ENCODE results near the gene TAF4.

Gene TAF4

GRCh38 chr20:62019881-62020492, 45.7 kb downstream of the TAF4 start:
- DNase-seq: no peak

DNA sequence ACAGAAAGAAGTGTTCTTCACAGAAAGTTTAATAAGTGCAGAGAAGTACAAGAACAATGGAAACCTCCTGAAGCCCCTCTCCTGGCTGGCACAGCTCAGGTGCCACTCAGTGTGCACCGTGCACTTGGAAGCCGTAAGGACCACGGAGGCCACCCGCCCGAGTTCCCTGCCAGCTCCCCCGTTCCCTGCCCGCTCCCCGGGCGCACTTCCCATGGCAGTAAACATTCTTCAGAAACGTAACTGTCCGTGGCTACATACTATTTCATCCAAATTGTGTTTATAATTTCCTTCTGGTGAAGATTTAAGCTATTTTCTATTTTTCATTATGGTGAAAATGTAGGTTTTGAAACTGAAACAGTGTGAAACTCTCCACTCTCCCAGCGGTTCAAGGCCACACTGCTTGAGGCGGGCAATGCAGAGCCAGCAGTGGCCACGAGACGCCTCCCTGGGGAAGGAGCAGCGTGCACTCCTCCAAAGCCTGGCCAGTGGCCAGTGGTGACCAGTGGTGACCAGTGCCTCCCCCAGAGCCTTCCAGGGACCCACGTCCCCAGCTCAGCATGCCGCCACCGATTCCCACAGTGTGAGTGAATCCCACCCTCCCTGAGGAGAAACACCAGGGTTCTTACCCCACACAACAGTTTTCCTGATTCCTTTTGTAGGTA, 46.4 kb downstream of the TAF4 start:
- DNase-seq: no peak

DNA sequence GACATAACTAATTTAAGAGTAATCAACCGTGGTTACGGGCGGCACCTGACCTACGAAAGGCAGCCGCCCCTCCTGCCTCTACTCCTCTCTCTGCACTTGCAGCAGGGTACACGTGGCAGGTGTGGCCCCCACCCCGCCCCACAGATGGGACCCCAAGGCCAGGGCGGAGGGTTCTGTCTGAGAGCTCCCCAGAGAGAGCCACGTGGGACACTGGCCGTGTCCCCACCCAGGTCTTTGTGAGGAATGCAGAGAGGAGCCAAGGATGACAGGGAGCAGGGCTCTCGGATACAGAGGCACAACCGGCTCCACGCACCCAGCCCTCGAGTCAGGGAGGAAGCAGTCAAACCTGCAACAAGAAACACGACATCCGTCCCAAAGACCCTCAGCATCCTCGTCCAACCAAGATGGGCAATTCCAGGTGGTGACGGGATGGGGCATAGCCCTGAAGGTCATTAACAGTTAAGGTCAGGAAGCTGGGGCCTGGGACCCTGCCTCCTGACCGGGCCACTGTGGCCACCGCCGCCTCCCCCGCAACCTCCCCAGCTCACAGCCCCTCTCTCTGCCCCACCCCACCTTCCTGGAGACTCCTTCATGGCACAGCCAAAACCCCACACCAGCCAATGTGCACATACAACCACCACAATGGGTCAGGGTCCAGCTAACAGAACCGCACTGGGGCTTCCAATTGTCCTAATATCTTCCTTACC, 47.1 kb downstream of the TAF4 start:
- no peak for DNase-seq

GRCh38 chr20:62015540-62016288, 50.0 kb downstream of the TAF4 start:
- DNase-seq: no peak

DNA sequence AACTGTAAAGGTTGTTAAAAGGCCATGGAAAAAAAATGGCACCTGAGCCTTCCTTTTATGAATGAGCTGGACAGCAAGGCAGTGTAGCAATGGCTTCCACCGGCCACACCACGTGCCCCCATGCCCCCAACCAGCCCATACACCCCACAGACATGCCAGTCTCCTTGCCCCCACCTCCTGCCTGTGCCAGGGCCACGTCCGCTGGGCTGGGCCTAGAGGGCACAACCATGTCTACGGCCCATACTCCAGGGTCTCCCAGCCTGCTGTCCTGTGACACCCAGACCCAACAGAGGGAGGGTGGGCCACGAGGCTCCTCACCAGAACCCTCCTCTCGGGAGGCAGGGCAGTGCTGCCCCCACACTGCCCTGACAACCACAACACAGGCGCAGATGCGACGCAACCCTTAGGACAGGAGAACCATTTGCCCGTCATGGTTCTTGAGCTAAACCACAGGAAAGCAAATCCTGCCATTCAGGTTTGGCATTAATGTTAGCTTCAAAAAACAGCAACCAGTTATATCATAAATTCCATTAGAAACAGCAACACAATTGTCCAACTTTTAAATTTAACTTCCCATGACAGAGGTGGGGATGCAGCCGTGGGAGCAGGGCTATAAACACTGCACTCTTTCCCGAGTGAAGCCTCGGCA, 50.7 kb downstream of the TAF4 start:
- DNase-seq: no peak

DNA sequence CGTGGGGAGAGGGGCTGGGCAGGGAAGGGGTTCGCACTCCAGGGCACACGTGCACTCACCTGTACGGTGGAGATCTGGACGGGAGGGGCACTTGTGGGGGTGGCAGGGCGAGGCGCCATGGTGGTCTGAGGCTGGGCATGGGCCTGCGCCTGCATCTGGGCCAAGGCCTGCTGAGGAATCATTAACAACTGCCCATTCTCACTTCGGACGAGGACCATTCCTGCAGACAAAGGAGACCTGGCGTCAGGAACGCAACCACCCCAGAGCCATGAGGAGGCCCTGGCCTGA, 51.2 kb downstream of the TAF4 start:
- DNase-seq: no peak

GRCh38 chr20:62012631-62013030, 53.0 kb downstream of the TAF4 start:
- no peak for DNase-seq

GRCh38 chr20:62011938-62012534, 53.6 kb downstream of the TAF4 start:
- no peak for DNase-seq

GRCh38 chr20:62011403-62011790, 54.3 kb downstream of the TAF4 start:
- DNase-seq: no peak

DNA sequence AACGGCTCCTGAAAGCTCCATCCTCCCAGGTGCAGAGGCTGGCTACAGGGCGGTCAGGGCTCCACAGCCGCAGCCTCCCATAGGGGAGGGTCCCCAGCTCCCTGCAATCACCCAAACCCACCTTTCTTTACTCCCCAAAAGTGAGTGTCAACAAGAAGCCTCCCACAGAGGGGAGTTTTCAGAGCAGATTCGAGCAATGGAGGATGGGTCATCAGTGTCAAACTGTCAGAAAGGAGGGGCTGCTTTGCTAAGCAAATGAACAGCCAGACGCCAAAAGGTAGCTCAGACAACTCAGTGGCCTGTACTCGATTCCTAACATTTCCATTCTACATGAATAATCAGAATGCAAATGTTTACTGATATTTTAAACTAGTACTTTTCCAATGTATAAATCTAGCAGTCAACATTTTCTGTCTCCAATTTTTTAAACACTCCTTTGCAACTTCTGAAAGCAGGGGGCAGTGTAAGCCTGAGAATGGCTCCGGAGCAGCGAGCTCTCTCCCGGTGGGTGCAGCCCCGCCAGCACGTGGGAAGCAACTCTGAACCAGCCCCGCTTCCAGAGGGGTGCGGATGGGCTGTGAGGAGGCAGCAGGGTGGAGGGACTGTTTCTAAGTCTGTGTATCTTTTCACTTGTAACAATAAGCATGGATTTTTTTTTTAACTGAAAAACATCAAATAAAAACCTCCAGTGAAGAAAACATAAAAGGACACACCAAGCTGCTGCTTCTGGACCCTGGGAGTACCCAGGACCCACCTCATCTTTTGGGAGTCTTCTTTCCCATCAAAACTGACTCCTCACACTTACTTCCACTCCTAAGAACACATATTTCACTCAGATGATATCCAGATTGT, 54.9 kb downstream of the TAF4 start:
- peak; percentile 39 for DNase-seq

DNA sequence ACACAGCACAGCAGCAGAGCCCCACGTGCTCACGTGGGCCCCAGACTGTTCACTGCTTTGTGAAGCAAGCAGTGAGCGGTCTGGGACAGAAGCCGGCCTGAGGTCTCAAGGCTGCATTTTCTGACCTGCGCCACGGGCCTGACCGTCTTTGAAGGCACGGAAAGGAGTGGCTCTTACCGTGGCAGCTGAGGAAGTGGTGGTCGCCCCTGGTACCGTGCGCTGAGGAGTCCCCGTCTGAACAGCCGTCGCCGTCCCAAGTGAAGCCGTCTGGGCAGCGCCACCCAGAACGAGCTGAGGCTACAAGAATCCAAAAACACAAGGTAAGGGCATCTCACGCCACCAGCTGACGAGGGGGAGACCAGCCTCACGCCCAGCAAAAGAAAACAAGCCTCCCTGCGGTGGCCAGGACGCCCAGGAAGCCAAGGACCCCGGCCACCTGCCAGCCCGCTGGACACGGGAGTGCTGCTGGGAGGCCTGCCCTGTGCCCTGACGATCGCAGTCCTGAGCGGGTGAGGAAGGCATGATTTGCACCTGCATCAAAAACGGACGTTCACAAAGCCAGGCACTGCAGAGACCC, 55.7 kb downstream of the TAF4 start:
- DNase-seq: no peak

GRCh38 chr20:62009322-62009721, 56.4 kb downstream of the TAF4 start:
- no peak for DNase-seq

GRCh38 chr20:62008643-62009183, 57.0 kb downstream of the TAF4 start:
- no peak for DNase-seq

- no peak for DNase-seq
Observed at GRCh38 chr20:62007127-62007647, 58.5 kb downstream of the TAF4 start.

- no peak for DNase-seq
Observed at GRCh38 chr20:62006482-62006881, 59.2 kb downstream of the TAF4 start.

DNA sequence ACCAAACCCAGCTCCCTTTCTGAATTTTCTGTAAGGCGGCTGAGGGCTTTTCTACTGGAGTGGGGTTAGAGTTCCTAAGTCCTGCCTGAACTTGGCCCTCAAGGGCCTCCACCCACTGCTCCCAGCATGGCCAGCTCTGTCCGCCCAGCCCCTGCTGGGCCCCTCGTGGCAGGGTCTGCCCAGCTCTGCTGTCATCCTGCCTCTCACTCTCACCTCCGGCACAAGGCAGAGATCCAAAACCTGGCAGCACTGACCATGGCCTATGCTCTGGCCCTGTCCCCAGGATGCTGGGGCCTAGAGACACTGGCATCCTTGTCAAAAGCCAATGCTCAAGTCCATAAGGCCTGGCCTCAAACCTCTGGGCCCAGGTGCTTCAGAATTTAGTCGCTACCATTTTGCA, 61.1 kb downstream of the TAF4 start:
- no peak for DNase-seq

GRCh38 chr20:62003567-62004405, 61.9 kb downstream of the TAF4 start:
- no peak for DNase-seq

DNA sequence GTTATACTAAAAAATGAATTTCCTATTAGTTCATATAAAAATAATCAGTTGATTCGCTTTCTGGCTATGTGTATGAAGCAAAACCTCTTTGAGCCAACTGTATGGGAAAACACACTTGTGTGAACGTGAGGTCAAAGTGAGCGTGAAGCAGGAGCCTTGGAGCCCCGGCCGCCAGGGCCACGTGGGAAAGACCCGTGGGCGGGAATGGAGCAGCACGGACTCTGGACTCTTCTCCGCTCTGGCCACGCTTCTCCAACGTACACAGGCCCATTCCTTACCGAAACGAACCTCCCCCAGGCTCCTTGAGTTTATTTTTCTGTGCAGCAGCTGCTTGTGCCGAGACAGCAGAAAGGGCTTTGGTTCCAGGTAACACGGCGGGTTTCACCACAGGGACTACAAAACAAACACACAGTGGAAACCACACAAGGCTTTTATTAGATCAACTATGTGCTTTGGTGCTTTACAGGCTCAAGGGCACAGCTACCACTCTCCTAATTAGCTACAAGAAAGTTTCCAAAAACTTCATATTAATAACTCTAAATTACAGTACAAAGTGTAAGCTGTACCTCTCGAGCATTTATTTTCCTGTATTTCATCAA, 62.7 kb downstream of the TAF4 start:
- no peak for DNase-seq

DNA sequence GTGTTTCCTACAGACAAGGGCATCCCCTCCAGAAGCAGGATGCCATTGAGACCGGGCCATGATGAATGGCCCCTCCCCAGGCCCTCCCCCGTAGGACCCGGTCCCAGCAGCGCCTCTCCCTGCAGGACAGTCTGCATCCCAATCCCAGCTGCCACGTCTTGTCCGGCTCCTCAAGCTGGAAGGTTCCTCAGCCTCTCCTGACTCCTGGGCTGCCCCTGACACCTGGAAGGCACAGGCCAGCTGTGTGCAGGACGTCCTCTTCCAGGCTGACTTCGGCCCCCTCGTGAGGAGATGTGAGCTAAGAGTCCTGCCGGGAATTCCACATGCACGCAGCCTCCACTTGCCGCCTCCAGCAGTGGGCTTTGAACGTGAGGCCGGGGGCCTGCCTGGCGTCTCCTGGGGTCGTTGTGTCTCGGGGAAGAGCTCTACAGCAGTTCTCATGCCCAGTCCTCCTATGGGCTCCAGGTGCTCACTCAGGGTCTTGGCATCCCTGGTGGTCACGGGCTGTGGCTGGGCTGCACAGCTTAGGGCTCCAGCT, 64.4 kb downstream of the TAF4 start:
- no peak for DNase-seq
